NOMO-1 (cell line): ENCODE results near the gene GSN.

Source experiments
- DNase-seq, 2 experiments: peaks; one replicate each; lab custom pipeline; 2025; ENCODE audit not compliant: unreplicated experiment in 2 of 2; lab: John Stamatoyannopoulos, UW

The GSN gene

DNA sequence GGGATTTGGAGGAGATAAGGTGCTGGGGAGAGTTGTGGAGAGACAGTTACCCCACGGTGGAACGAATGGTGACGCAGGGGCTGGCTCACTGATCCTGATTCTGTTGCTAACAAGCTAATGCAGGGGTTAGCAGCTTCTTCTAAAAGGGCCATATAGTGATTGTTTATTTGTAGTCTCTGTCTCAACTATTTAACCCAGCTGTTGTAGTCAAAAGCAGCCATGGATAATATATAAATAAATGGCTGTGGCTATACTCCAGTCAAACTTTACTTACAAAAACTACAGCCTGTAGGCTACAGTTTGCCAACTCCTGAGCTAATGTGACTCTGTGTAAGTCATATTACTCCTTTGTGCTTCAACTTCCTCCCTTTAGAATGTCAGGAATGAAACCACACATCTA is 80.3 kb downstream of the GSN start:
- no peak for DNase-seq

DNA sequence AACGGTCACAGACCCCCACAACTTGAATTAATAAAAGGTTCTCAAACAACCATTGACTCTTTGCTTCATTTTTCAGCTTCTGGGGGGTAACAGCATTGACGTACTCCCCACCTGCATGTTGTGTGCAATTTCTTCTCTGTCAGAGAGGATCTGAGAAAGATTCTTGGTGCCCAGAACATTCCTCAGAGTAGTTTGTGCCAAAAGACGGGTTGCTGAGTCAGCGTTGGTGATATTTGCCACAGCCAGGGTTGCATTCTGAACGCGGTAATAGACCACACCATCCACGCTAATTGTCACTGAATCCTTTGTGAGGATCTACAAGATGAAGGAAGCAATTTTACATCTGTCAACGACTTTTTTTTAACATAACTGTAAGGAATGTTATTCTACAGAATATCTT is 81.0 kb downstream of the GSN start:
- no peak for DNase-seq

DNA sequence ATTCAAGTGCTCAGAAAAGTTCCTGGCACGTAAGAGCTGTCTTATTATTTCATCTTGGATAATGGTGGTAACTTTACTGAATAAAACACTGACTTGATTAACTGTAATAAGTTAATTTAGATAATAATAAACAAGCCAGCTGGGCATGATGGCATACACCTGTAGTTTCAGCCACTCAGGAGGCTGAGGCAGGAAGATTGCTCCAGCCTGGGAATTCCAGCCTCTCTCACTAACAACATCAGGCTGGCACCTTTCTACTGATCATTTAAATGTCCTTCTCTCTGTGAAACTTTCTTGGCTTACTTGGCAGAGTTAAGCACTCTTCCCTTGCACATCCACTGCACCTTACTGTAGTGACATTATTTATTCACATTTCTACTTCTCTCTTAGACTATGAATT is 82.1 kb downstream of the GSN start:
- DNase-seq, result no peak

GRCh38 chr9:121350993-121351561 is 83.1 kb downstream of the GSN start:
- no peak for DNase-seq

GRCh38 chr9:121353241-121354061 is 85.5 kb downstream of the GSN start:
- peak; percentile 45 to 61 for DNase-seq

DNA sequence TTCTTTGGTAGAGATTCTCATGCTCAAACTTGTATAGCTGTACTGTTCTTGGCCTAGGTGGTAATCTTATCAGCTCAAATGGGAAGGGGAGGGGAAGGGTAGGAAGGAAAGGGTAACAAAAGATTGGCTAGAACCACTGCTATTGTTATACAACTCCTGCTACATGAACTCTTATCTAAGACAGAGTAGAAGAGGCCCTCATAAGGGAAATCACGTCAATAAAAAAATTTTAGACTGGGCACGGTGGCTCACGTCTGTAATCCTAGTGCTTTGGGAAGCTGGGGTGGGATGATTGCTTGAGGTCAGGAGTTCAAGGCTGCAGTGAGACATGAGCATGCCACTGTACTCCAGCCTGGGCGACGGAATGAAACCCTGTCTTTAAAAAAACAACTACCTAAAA is 86.2 kb downstream of the GSN start:
- DNase-seq, result no peak

- DNase-seq, result no peak
These were observed 86.8 kb downstream of the GSN start for GRCh38 chr9:121354762-121355161.

DNA sequence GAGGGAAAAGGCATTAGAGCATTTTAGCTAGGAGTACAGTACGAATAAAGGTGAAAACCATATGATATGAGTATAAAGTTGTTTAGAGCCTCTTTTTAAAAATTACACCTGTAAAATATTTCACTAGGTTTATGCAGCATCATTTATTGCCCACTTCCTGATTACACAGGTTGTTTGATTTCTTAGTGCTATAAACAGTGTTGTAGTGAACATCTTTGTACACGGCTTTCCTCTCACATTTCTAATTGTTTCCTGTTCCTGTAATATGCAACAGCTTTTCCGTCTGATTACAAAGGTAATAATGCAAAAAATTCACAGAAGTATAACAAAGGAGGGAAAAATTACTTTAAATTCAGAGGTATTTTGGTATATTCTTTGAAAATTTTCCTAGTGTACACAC is 89.0 kb downstream of the GSN start:
- DNase-seq, result no peak

GRCh38 chr9:121358751-121359150 is 90.8 kb downstream of the GSN start:
- no peak for DNase-seq

GRCh38 chr9:121359351-121360294 is 91.7 kb downstream of the GSN start:
- DNase-seq, result no peak

- no peak for DNase-seq
These were observed 92.8 kb downstream of the GSN start for GRCh38 chr9:121360601-121361374.

GRCh38 chr9:121362813-121363621 is 95.1 kb downstream of the GSN start:
- DNase-seq, result peak in 1 of 2 experiments; percentile 44

DNA sequence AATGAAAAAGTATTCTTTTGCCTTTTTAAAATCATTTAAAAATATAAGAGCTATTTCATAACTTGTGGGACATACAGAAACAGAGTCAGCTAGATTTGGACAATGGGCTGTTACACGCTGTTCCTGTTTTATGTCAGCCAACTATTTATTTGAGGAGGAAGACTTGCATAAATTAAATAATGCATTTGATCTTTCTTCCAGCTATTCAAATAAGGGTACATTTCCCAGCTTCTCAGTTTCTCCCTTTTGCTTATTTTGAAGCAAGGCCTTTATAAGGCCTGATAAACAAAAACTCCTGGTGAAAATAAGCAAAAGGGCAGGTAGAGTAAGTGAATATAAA is 95.6 kb downstream of the GSN start:
- peak in 1 of 2 experiments; percentile 44 for DNase-seq

DNA sequence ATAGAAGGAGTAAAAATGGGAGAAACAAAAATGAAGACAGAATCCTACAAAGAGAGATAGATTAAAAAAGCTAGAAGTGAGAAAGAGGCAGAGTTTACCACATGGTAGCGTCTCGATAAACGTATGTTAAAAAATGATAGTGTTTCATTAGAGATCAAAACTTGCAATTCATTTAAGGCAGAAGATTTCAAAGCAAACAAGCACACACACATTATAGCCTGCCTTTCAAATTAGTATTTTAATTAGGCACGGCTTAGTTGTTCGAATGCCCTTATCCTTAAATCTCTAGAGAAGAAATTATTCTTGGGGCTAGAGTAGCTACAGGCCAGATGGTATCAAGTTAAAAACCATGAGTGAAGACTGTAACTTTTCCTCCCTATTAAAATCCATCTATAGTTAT is 96.1 kb downstream of the GSN start:
- DNase-seq, result no peak

DNA sequence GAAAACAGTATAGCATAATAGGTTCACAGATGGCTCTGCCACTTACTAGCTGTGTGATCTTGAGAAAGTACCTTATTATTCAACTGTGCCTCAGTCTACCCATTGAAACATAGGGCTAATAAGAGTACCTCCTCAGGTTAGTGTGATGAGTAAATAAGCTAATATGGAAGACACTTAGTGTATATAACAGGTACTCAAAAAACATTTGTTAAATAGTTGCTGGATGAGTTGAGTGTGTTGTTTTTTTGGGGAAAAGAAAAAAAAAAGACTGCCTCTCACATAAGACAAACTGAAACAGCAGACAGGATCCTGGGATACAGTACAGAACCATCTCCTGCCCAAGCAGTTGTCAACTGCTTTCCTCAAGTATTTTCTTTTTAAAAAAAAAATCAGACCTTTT is 96.9 kb downstream of the GSN start:
- DNase-seq, result no peak

DNA sequence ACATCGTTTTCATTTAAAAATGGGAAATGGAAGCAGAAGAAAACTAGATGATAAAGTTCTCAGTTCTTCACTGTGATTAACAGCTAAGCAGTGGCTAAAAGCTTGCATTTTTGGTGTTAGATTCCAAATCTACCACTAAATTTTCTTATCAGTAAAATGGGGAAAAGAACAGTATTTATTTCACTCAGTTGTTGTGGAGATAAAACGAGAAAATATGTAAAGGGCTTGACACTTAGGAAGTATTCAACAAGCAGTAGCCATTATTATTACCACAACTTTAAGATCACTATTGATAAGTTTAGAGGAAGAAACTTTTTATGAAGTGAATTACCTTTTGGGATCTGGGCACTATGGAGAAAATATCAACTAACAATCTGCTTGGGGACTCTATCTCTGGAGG is 97.6 kb downstream of the GSN start:
- no peak for DNase-seq

DNA sequence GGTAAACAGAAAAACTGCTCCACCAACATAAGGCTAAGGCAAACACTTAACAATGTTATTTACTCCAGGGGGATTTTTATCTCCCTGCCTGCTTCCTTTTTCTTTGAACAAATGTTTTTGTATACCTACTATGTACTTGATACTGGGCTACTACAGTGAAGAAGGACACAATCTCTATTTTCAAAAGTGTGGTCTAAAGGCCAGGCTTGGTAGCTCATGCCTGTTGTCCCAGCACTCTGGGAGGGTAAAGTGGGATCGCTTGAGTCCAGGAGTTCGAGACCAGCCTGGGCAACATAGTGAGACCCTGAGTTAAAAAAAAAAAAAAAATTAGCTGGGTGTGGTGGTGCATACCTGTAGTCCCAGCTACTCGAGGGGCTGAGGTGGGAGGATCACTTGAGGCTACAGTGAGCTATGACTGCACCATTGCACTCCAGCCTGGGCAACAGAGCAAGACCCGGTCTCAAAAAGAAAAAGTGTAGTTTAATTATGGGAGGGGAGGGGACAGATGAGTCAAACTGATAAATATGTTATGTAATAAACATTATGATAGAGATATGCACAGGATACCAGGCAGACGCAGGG is 98.7 kb downstream of the GSN start:
- no peak for DNase-seq

GRCh38 chr9:121367306-121368137 is 99.6 kb downstream of the GSN start:
- peak in 1 of 2 experiments; percentile 37 for DNase-seq

- no peak for DNase-seq
These were observed 100.2 kb downstream of the GSN start for GRCh38 chr9:121368138-121368522.
